Spinal cord (tissue), 4 donors: ENCODE data around the gene TRA2B. TPM values are rescaled to one million over a fixed set of nuclear protein-coding genes. Genes with fewer than 3 reads are reported as not detected.

Experiments used
- polyA plus RNA-seq, 2 donors: library from polyadenylated mRNA; unstranded; fragments of 120-200 nt; gene quantifications; one replicate each; pipeline ENCODE4 v1.2.1, GENCODE V29; 2013; ENCODE audit not compliant: insufficient read length in 2 of 2
- total RNA-seq, 2 donors: library from RNA; depleted of rRNA in 1 of 2; stranded (reverse); fragments of 120-200 nt in 1 of 2; fragments of >200 nt in 1 of 2; gene quantifications; one replicate each; pipeline versions ENCODE4 v1.2.3 to v1.2.4, GENCODE V29; 2013 to 2014

Gene TRA2B
- total and polyA plus RNA-seq, 4 donors, result 151 to 204 (median 191) TPM

Other genes with a start within 250 kb of the TRA2B start
- gene IGF2BP2, start 113.0 kb downstream of the TRA2B start, total RNA-seq, result 10 to 100 TPM; 33.0 to 59.3 TPM
- 10 to 100 TPM; 57.3 to 63.4 TPM for gene IGF2BP2, start 113.0 kb downstream of the TRA2B start, polyA plus RNA-seq
- gene ETV5, start 171.1 kb upstream of the TRA2B start, total RNA-seq, result 10 to 100 TPM; 19.1 to 29.3 TPM
- gene ETV5, start 171.1 kb upstream of the TRA2B start, polyA plus RNA-seq, result 10 to 100 TPM; 26.0 to 42.7 TPM